HG02588 (cell line): ENCODE measurements around the gene WDFY2.

ENCODE experiments used
- ATAC-seq: cut with Tn5 transposase; IDR thresholded peaks from one replicate; pipeline ENCODE4 v1.9.1; 2021; ENCODE audit warnings: mild to moderate bottlenecking, moderate library complexity; ENCODE audit not compliant: unreplicated experiment

WDFY2 gene

GRCh38 chr13:51784097-51784496 lies 199.8 kb downstream of the WDFY2 start:
- ATAC-seq: no peak

GRCh38 chr13:51785712-51786424 lies 201.6 kb downstream of the WDFY2 start:
- ATAC-seq: no peak

GRCh38 chr13:51786425-51787265 lies 202.4 kb downstream of the WDFY2 start:
- ATAC-seq: no peak

- ATAC-seq: peak; percentile 57
Observed at GRCh38 chr13:51793570-51794271, 209.5 kb downstream of the WDFY2 start.

DNA sequence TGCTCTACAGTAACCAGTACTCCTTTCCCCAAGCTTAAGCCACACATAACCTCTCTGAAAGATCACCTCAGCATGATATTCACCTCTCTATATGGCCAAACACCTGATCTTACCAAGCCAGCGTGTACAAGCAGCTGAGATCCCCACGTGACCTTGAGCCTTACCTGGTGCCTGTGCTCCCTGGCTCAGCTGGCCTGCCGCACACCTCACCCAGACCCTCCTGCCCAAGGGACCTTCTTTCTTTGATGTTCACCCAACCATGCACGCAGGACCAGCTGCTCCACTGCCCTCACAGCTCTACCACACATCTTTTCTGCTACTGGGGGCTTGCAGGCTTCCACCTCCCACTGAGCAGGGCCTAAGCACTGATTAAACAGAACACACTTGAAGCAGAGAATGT lies 210.7 kb downstream of the WDFY2 start:
- no peak for ATAC-seq

DNA sequence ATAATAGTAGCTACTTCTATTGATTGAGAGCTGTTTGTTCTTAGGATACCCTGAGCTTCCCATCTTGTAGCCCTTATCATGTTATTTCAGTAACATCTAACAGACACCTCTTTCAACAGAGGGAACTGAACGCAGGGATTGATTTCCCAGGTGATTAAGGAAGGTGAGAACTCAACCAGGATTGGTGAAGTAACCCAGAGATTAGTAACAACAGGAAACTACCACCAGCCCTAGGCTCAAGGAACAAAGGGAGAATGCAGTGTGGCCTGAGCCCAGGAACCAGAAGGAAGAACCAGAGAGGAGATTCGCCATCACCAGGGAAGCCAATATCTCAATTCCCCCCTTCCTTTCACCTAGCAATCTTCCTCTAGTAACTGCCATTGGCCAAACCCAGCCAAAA lies 211.2 kb downstream of the WDFY2 start:
- ATAC-seq: no peak

GRCh38 chr13:51796546-51796945 lies 212.3 kb downstream of the WDFY2 start:
- no peak for ATAC-seq

DNA sequence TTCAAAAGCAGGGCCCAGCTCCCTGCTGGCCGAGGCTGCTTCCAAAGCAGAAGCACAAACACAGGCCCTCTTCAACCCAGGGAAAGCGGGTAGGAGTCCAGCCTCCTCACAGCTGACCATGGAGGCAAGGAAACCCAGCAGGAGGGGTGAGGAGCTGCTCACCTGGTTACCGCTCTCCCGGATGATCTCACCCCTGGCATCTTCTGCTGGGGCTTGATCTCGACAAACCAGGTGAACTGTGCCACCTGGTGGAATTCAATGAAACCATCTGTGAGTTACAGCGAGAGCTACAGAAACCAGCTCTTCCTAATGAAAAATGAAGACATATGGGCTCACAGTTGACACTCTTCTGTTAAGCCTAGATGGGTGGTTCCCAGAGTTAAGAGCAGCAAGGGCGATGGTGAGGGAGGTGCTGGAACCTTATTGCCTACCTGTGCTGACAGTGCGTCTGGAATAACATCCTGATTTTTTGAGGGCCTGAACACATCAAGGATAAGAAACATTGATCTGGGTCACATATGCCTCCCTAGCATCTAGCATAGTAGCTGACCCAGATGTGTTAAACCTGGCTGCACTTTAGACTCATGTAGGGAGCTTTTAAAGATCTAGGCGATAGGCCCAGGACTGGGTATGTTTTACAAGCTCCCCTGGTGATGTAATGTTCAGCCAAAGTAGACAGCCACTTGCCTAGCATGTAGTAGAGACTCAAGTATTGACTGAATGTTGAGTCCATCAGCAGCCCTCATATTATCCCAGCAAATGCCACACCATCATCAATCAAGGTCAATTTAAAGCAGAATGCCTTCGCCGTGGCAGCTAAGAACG lies 213.6 kb downstream of the WDFY2 start:
- no peak for ATAC-seq

GRCh38 chr13:51799261-51799660 lies 215.0 kb downstream of the WDFY2 start:
- no peak for ATAC-seq

GRCh38 chr13:51800486-51800885 lies 216.2 kb downstream of the WDFY2 start:
- ATAC-seq: no peak

- ATAC-seq: no peak
Observed at GRCh38 chr13:51801631-51802099, 217.4 kb downstream of the WDFY2 start.

DNA sequence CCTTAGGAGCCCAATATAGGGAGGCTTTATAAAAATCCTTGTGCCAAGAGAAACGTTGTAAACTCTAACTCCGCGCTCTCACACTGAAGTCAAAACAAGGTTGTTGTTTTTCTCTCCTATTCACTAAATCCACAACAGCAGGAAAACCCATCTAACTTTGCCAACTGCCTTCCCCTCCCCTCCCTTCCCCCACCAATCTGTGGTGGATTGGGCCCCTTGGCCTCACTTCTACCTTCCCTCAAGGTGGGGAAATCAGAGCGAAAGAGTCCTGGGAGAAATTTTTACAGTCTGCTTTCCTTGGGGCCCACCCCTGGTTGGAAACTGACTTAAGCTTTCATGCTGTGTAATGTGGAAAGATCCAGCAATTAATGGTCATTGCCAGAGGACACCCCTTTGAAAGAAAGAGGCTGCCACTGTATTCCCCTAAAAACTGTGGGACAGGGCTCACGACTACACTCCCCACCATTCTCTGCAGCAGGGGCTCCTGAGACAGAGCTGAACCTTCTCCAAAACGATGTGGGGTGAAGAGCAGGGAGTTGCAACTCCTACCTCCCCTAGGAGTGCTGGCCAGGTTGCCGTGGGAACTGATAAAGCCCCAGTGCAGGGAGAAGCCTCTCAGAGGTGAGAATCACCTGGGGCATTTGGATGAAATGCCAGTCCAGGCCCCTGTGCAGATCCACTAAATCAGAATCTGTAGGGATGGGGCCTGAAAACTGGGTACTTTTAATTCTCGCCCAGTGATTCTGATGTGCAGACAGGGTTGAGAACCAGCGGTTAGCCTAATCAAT lies 218.6 kb downstream of the WDFY2 start:
- ATAC-seq: no peak

GRCh38 chr13:51803422-51804294 lies 219.4 kb downstream of the WDFY2 start, which contains the start of gene DHRS12:
DHRS12 (minus strand) TSS chr13:51804163; CDS start chr13:51799659, 4,504 bp downstream.
- ATAC-seq: peak; percentile 89

DNA sequence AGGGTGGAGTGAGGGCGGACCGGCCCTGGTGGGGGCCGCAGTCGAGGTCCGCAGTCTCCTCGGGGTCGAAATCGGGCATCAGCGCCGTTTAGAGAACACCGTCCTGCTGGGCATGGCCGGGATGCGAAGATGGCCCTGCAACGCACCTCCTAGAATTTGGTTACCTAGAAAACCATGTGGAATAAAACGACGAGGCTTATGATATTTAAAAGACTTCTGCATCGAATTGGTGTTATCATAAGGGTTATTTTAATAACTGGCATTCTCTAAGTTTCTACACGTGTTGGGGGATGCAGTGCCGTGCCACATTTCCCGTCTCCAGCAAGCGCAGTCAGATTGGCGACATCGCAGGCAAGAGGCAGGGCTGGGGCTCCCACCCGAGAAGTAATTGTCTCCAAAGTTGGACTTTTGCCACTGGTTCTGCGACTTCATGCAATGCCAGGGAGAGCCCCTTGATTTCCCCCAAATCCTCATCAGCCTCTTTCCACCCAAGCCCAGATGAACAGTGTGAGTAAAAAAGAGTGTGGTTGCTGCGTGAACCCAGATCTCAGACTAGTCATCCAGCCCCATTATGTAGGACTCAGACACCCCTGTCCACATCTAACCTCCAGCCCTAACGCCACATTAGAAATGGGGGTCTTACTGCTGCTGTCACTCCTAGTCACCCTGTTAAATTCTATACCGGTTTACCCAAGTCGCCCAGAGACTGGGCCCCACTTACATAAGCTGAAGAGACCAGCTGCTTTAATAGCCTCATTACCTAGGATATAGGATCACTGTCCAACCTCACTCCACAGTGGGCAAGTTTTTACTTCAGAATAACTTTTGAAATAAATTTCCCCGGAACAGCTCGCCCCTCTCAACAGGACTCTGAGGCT lies 220.3 kb downstream of the WDFY2 start:
- no peak for ATAC-seq

- no peak for ATAC-seq
Observed at GRCh38 chr13:51805313-51805712, 221.1 kb downstream of the WDFY2 start.

DNA sequence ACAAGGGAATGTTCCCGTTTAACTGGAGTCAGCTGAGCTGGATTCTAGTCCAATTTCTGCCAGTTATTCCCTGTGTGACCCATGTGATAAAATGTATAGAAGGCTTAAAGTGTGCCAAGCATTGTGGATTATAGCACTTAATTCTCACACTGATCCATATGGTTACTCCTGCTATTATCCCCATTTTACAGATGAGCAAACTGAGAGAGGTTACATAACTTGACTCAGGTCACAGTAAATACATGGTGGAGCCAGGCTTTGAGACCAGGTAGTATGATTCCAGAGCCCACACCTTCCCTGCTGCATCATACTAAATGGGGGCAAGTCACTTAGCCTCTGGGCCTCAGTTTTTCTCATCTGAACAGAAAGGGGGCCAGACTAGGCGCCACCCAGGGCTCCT lies 221.7 kb downstream of the WDFY2 start:
- ATAC-seq: no peak

DNA sequence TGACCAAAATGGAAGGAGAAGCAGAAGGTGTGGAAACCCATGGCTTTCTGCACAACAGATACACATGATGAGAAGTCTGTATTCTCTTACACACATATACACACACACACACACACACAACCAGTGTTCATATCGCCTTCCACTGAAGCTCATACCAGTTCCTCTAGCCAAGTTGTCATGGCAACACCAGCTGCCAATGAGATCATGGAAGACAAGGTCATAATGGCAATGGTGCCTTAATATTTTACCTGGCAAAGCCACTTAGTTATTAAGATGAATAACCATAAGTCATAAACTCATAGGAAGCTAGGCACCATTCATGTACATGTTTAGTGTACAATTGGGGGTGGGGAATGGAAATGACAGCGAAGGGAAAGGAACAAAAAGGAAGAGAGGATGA lies 222.3 kb downstream of the WDFY2 start:
- no peak for ATAC-seq

GRCh38 chr13:51807041-51807440 lies 222.8 kb downstream of the WDFY2 start:
- no peak for ATAC-seq
